ENCODE measurements around the gene TNF. TPM values are rescaled to one million over a fixed set of nuclear protein-coding genes. Genes with fewer than 3 reads are reported as not detected.
A peak's percentile ranks its signal among the peaks of the same experiment; 100 is the strongest.

TNF gene
- total RNA-seq, 2 donors from 2014 or later: 0.66 to 1.3 TPM

DNA sequence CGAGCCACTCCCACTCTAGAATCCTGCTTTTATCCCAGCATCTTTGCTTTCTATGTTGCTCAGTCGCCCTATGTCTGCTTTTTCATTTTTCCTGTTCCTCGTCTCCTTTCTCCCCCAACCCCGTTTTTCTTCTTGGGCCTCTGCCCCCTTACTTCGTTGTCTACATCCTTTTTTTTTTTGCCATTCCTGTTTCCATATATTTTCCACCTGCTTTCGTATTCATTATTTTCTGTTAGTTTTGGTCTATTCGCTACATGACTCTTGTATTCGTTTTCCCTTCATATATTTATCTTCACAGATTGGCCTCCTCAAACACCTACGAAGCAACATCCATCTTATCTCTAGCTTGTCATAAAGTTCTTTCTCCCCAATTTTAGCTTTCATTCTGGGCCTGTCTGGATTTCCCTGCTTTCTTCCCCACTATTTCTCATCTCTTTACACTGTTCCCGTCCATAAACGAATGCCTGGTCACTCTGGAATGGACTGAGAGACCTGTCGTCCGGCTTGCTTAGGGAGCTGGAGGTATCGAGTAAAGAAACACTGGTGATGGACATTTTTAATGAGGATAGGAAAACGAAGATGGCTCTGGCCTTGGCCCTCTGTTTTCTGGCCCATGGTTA is 46.1 kb downstream of the TNF start:
- Histone ChIP-seq H3K36me3 (replicated peaks in 1 of 2; ENCODE audit: insufficient read depth in 1 of 2, low read depth in 2 of 2) (peaks cover 15 to 31% of the 10 kb centered on the region in 2 donors), H3K27ac (peak overlapping the region in 3 of 4 donors; percentile 97 to 99 (median 98)), H3K9me3 (no peaks in the 10 kb centered on the region), H3K4me3 (peak overlapping the region; percentile 52 to 93), H3K4me1 (peaks cover 23% of the 10 kb centered on the region), H3K27me3 (no peaks in the 10 kb centered on the region)
- intact Hi-C loops (cut with DNase I): no loop called here
- ATAC-seq (no peak), DNase-seq (no peak)
- 4% methylated on average over 15 of the region's 15 CpGs for WGBS, 2 donors
- TF ChIP-seq, protein P1, sequence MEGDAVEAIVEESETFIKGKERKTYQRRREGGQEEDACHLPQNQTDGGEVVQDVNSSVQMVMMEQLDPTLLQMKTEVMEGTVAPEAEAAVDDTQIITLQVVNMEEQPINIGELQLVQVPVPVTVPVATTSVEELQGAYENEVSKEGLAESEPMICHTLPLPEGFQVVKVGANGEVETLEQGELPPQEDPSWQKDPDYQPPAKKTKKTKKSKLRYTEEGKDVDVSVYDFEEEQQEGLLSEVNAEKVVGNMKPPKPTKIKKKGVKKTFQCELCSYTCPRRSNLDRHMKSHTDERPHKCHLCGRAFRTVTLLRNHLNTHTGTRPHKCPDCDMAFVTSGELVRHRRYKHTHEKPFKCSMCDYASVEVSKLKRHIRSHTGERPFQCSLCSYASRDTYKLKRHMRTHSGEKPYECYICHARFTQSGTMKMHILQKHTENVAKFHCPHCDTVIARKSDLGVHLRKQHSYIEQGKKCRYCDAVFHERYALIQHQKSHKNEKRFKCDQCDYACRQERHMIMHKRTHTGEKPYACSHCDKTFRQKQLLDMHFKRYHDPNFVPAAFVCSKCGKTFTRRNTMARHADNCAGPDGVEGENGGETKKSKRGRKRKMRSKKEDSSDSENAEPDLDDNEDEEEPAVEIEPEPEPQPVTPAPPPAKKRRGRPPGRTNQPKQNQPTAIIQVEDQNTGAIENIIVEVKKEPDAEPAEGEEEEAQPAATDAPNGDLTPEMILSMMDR (IDR thresholded peaks at IDR 0.05): no peak
- no peak for TF ChIP-seq POLR2A (IDR thresholded peaks at IDR 0.05)

DNA sequence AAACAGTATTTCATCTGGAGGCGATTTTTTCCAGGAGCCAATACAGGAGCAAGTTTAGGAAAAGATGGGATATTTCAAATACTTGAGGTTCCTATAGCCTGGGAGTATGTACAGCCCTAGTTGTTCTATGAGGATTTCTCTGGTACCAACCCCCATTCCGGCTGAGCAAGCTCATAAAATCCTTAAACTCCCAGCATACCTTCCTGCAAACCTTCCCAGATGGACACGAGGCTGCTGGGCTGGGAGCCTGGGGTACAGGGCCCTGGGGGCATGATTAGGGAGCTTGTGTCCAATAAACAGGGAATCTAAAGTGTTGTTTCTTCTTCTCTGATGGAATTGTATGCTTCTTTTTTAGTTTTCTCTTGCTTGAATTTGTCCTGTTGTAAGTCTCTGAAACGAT is 46.6 kb downstream of the TNF start:
- no peak for DNase-seq
- TF ChIP-seq, protein P1 (IDR thresholded peaks at IDR 0.05): no peak
- no peak for TF ChIP-seq POLR2A (IDR thresholded peaks at IDR 0.05)

DNA sequence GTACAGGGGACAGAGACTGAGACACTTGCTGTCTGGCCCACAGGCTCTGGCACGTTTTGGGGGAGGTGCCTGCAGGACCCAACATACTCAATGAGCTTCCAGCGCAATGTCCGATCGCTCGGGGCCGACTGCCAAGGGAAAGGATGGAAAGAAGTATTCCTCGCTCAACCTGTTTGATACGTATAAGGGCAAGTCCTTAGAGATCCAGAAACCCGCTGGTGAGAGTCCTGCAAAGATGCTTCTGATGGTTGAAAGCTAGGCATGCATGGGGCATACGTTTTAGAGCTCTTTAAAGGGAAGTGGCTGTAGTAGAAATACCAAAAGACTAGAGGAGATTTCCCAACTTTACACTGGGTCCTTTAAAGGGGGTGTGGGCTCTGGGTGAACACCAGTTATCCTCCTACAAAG is 47.3 kb downstream of the TNF start:
- H3K9me3 ChIP-seq: no peaks in the 10 kb centered on the region
- H3K27me3 ChIP-seq: no peaks in the 10 kb centered on the region
- ATAC-seq (no peak), DNase-seq (peak in 3 of 4 donors; percentile 35 to 53 (median 47))
- peaks cover 17 to 36% of the 10 kb centered on the region in 2 donors for H3K36me3 ChIP-seq (replicated peaks in 1 of 2; ENCODE audit: insufficient read depth in 1 of 2, low read depth in 2 of 2)
- no peak overlapping the region for H3K4me3 ChIP-seq
- H3K27ac ChIP-seq: peak overlapping the region in 3 of 4 donors; percentile 97 to 99 (median 98)
- WGBS, 2 donors: 29 to 38% methylated on average over 10 of the region's 10 CpGs
- TF ChIP-seq, protein P1 (IDR thresholded peaks at IDR 0.05): no peak
- no peak for TF ChIP-seq POLR2A (IDR thresholded peaks at IDR 0.05)
- intact Hi-C loops (cut with DNase I): no loop called here
- peaks cover 23% of the 10 kb centered on the region for H3K4me1 ChIP-seq

More for the DNA sequence above, 46.6 kb downstream of the TNF start:
- no peaks in the 10 kb centered on the region for H3K9me3 ChIP-seq
- peaks cover 23% of the 10 kb centered on the region for H3K4me1 ChIP-seq
- peaks cover 17 to 34% of the 10 kb centered on the region in 2 donors for H3K36me3 ChIP-seq (replicated peaks in 1 of 2; ENCODE audit: insufficient read depth in 1 of 2, low read depth in 2 of 2)
- no peaks in the 10 kb centered on the region for H3K27me3 ChIP-seq
- no peak overlapping the region for H3K4me3 ChIP-seq
- no peak for ATAC-seq
- WGBS, 2 donors: 14 to 18% methylated on average over 4 of the region's 4 CpGs
- peak overlapping the region in 3 of 4 donors; percentile 97 to 99 (median 98) for H3K27ac ChIP-seq
- intact Hi-C loops (cut with DNase I): no loop called here

DNA sequence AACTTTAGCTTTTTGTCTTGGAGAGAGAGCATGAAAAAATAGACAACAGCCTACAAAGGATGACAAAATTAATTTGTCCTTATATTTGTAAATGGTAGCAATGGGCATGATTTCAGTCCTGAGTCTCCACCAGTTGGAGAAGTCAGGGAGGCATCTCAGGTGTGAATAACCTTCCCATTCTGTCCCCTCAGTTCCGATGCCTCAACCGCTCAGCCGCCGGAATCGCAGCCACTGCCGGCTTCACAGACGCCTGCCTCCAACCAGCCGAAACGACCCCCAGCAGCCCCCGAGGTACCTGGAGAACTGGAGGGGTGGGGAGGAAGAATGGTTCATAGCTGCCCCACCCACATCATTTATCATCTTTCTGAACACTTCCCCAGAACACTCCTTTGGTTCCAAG is 48.7 kb downstream of the TNF start:
- no peak overlapping the region for H3K4me3 ChIP-seq
- H3K9me3 ChIP-seq: no peaks in the 10 kb centered on the region
- WGBS, 2 donors: 86 to 88% methylated on average over 10 of the region's 10 CpGs
- ATAC-seq (no peak), DNase-seq (no peak)
- intact Hi-C loops (cut with DNase I): no loop called here
- peaks cover 22 to 47% of the 10 kb centered on the region in 2 donors for H3K36me3 ChIP-seq (replicated peaks in 1 of 2; ENCODE audit: insufficient read depth in 1 of 2, low read depth in 2 of 2)
- TF ChIP-seq, protein P1 (IDR thresholded peaks at IDR 0.05): no peak
- TF ChIP-seq POLR2A (IDR thresholded peaks at IDR 0.05): no peak
- H3K27ac ChIP-seq: no peak overlapping the region
- H3K4me1 ChIP-seq: peaks cover 23% of the 10 kb centered on the region
- no peaks in the 10 kb centered on the region for H3K27me3 ChIP-seq

DNA sequence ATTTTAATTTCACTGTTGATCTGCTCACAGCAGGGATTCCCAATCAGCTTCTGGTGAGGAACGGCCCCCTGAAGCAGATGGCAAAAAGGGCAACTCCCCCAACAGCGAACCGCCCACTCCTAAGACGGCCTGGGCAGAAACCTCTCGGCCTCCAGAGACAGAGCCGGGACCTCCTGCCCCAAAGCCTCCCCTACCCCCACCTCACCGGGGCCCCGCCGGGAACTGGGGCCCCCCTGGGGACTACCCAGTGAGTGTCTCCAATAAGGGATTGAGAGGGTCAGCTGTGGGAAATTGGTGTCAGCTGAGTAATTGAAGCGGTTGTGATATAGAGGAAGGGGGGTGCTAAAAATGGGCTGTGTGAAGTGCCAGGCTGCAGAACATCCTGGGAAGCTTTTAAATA is 51.6 kb downstream of the TNF start:
- no peak for TF ChIP-seq POLR2A (IDR thresholded peaks at IDR 0.05)
- TF ChIP-seq, protein P1 (IDR thresholded peaks at IDR 0.05): no peak
- WGBS, 2 donors: 83 to 94% methylated on average over 6 to 10 of the region's 10 CpGs
- DNase-seq (no peak), ATAC-seq (no peak)
- peaks cover 11% of the 10 kb centered on the region for H3K4me1 ChIP-seq
- no peaks in the 10 kb centered on the region for H3K9me3 ChIP-seq
- no peak overlapping the region for H3K27ac ChIP-seq
- H3K36me3 ChIP-seq (replicated peaks in 1 of 2; ENCODE audit: insufficient read depth in 1 of 2, low read depth in 2 of 2): peaks cover 31 to 73% of the 10 kb centered on the region in 2 donors
- no peak overlapping the region for H3K4me3 ChIP-seq
- intact Hi-C loops (cut with DNase I): no loop called here
- no peaks in the 10 kb centered on the region for H3K27me3 ChIP-seq
